GM12874 (cell line): Measurements from ENCODE around the gene RIMBP2.

Experiments used
- CTCF ChIP-seq: IDR thresholded peaks from 2 replicates; pipeline ENCODE4 v1.5.1; 2011; ENCODE audit warnings: low read depth, mild to moderate bottlenecking, control low read depth, low read length, moderate library complexity; ENCODE audit not compliant: insufficient read depth

RIMBP2 gene

GRCh38 chr12:130565189-130565588 lies 150.9 kb downstream of the RIMBP2 start:
- no peak for TF ChIP-seq CTCF

GRCh38 chr12:130563323-130563722 lies 152.8 kb downstream of the RIMBP2 start:
- TF ChIP-seq CTCF, result no peak

DNA sequence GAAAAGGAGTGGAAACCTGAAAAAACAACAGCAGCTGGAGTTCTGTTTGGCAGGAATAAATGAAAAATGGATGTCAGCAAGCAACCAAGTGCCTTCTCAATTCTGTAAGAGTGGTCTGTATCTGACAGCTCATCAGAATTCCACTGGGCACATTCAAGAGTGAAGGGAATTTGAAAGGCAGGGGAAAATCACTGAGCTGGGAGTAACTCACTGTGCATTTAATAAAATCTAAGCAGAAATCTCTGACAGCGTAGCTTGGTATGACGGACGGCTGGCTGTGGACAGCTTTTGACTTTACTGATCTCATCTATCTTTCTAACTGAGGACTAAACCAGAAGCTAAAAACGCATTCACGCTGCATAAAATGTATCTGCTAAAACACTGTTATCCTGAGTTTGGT lies 153.4 kb downstream of the RIMBP2 start:
- TF ChIP-seq CTCF, result no peak

DNA sequence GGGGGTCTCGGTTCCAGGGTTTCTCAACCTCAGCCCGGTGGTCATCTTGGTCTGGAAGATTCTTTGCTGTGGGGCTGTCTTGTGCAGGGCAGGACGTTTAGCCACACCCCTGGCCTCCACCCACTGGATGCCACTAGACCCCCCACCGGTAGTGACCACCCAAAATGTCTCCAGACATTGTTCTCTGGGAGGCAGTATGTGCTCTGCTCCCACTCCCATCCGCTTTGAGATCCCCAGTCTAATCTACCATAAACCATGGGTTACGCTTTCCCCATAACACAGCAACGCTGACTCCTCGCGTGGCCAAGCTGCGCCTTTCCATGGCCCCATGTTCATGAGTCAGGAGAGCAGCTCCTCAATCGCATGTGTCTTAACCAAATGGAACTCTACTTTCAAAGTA lies 155.8 kb downstream of the RIMBP2 start:
- TF ChIP-seq CTCF, result no peak

DNA sequence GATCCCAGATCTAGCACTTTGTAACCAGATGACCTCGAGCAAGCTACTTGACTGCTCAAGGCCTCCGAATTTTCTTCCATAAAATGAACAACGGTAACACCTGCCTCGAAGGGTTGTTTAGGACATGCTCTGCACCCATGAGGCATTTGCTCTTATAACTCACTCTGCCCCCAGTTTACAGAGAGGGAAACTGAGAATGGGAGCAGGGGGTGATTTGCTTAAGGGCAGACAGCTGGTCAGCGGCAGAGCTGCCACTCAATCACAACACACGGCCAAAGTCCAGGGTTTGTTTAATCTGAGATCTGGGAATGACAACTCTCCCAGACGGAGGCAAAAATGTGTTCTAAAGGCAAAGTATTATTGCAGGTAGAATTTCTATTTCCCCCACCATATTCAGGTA lies 156.3 kb downstream of the RIMBP2 start:
- no peak for TF ChIP-seq CTCF

GRCh38 chr12:130557886-130558765 lies 158.0 kb downstream of the RIMBP2 start:
- TF ChIP-seq CTCF, result no peak

DNA sequence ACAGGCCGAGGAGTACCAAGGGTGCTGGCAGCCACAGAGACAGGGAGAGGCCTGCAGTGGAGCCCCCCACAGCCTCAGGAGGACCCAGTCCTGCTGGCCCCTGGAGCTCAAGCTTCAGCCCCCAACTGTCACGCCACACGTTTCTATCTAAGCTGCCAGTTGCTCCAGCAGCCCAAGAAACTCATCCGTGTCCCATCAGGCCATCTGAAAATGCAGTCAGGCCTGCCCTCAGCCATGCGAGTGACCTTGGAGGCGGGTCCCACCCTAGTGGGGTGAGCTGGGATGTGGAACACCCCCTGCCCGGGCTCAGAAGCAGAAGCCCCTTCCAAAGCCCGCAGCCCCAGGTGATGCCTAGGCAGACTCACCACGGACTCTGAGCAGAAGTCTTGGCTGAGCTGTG lies 158.9 kb downstream of the RIMBP2 start:
- no peak for TF ChIP-seq CTCF
